K562 (cell line): Measurements from ENCODE around the gene NDP. TPM values are rescaled to one million over a fixed set of nuclear protein-coding genes. Genes with fewer than 3 reads are reported as not detected.

ENCODE experiments used
- ATAC-seq: fragments of 200-7000 bp; cut with Tn5 transposase; 3 replicates; pipeline ENCODE4 v1.9.1; 2020; ENCODE audit warnings: moderate library complexity
- BruUV-seq: library from RNA; stranded (reverse); fragments of 400-500 nt; replicated peaks from 2 replicates; lab custom pipeline; 2021; lab: Mats Ljungman, UMichigan
- CTCF ChIA-PET: fragments of 300-600 bp; formaldehyde crosslinking; extraction: SDS; loops from one replicate; lab custom pipeline; 2021; ENCODE audit warnings: low intra/inter-chr PET ratio; lab: Yijun Ruan, JAX
- POLR2A ChIA-PET: fragments of 300-600, 350-650 bp; sonication (Branson Sonifier 250); formaldehyde crosslinking; extraction: SDS; loops from one replicate; lab custom pipeline; 2021; ENCODE audit warnings: antibody characterized with exemption, inconsistent platforms; lab: Yijun Ruan, JAX
- DNase-seq, 4 experiments: peaks; one replicate each; pipeline versions ENCODE4 v3.0.0 to v3.0.0-alpha.2; 2011 to 2018; ENCODE audit warnings: low spot score in 3 of 4, mixed read lengths in 3 of 4; ENCODE audit errors: extremely low read depth in 1 of 4
- FAIRE-seq: peaks from 2 replicates; lab custom pipeline; 2011; peaks lifted over from hg19 to GRCh38; lab: Jason Lieb, UNC
- H2AFZ ChIP-seq: 2 replicates; pipeline ENCODE4 v1.6.0; 2011; ENCODE audit warnings: low read depth, low read length, control low read depth, inconsistent platforms
- H3K27ac ChIP-seq: fragments of 200-600 bp; 3 replicates; pipeline ENCODE4 v1.8.0; 2011; ENCODE audit warnings: low read depth, mild to moderate bottlenecking, control low read depth, inconsistent platforms, low read length, moderate library complexity, mixed read lengths; ENCODE audit errors: extremely low read depth
- H3K27me3 ChIP-seq, 2 experiments: fragments of 300-600 bp in 1 of 2; 2 replicates in 1 of 2; 3 replicates in 1 of 2; pipeline versions ENCODE4 v1.6.0 to v1.8.0; 2011; ENCODE audit warnings: inconsistent platforms in 2 of 2, low read length in 2 of 2, mild to moderate bottlenecking in 1 of 2, mixed read lengths in 1 of 2, moderate library complexity in 1 of 2; ENCODE audit not compliant: control insufficient read depth in 2 of 2, insufficient read depth in 2 of 2
- H3K36me3 ChIP-seq: fragments of 300-600 bp; 3 replicates; pipeline ENCODE4 v1.8.0; 2011; ENCODE audit warnings: mild to moderate bottlenecking, low read length, inconsistent platforms; ENCODE audit not compliant: control insufficient read depth, insufficient read depth
- H3K4me1 ChIP-seq, 2 experiments: fragments of 200-600 bp in 1 of 2; replicated peaks in 1 of 2; 2 replicates in 1 of 2; 3 replicates in 1 of 2; pipeline versions ENCODE4 v1.5.1 to v1.8.0; 2011; ENCODE audit warnings: inconsistent platforms in 2 of 2, low read length in 2 of 2, mild to moderate bottlenecking in 1 of 2, mixed read lengths in 1 of 2, moderate library complexity in 1 of 2; ENCODE audit not compliant: control insufficient read depth in 2 of 2, insufficient read depth in 2 of 2
- H3K4me2 ChIP-seq: 2 replicates; pipeline ENCODE4 v1.6.1; 2011; ENCODE audit warnings: low read length, control low read depth, inconsistent platforms, mixed read lengths; ENCODE audit not compliant: insufficient read depth
- H3K4me3 ChIP-seq: fragments of 200-600 bp; sonication (generic), shearing (Covaris generic); 2 replicates; pipeline ENCODE4 v1.5.1; 2016; ENCODE audit warnings: control low read depth, inconsistent platforms
- H3K79me2 ChIP-seq: fragments of 200-600 bp; 3 replicates; pipeline ENCODE4 v1.8.0; 2011; ENCODE audit warnings: low read length, inconsistent platforms; ENCODE audit not compliant: control insufficient read depth, insufficient read depth
- H3K9ac ChIP-seq, 2 experiments: 2 replicates each; pipeline versions ENCODE4 v1.6.0 to v1.6.1; 2011; ENCODE audit warnings: low read depth in 2 of 2, low read length in 2 of 2, control low read depth in 1 of 2, inconsistent platforms in 1 of 2, mild to moderate bottlenecking in 1 of 2, mixed read lengths in 1 of 2; ENCODE audit not compliant: insufficient read depth in 1 of 2
- H3K9me1 ChIP-seq: one replicate; pipeline ENCODE4 v1.6.0; 2011; ENCODE audit warnings: inconsistent platforms, mild to moderate bottlenecking, low read length, moderate library complexity; ENCODE audit not compliant: control insufficient read depth, insufficient read depth
- H3K9me3 ChIP-seq: replicated peaks from 2 replicates; pipeline ENCODE4 v1.5.1; 2011; ENCODE audit warnings: low read depth, low read length, inconsistent platforms; ENCODE audit not compliant: control insufficient read depth, insufficient read depth
- H4K20me1 ChIP-seq: replicated peaks from 2 replicates; pipeline ENCODE4 v1.6.1; 2011; ENCODE audit warnings: low read length, inconsistent platforms, mixed read lengths; ENCODE audit not compliant: control insufficient read depth, insufficient read depth
- BCOR ChIP-seq: fragments of 450-650 bp; IDR thresholded peaks from 2 replicates; pipeline ENCODE4 v1.6.1; 2016
- CHCHD3 ChIP-seq: fragments of 250-450 bp; sonication (Bioruptor Pico); IDR thresholded peaks from 2 replicates; pipeline ENCODE4 v2.1.2; 2022; ENCODE audit warnings: mild to moderate bottlenecking
- GTF2F1 ChIP-seq: IDR thresholded peaks from 2 replicates; pipeline ENCODE4 v1.6.1; 2011; ENCODE audit warnings: low read depth, low read length, improper control_type of control experiment
- SRSF1 ChIP-seq: fragments of 200-400 bp; formaldehyde crosslinking; IDR thresholded peaks from 2 replicates; pipeline ENCODE4 v1.6.1; 2017; ENCODE audit warnings: mild to moderate bottlenecking, low read depth, low read length, moderate library complexity
- TFE3 ChIP-seq: fragments of 450-650 bp; formaldehyde crosslinking; IDR thresholded peaks from 2 replicates; pipeline ENCODE4 v1.4.0; 2020; ENCODE audit warnings: mild to moderate bottlenecking, mixed read lengths
- ZFX ChIP-seq: sonication (generic); formaldehyde crosslinking; IDR thresholded peaks from 2 replicates; pipeline ENCODE4 v1.8.0; 2022; ENCODE audit warnings: mild to moderate bottlenecking, missing genetic modification reagents, moderate library complexity
- WGBS: fragments of 100-300 bp; shearing (Covaris generic); methylation state at CpG from one replicate; pipeline ENCODE4 v1.1.6; 2016; ENCODE audit warnings: low coverage, mixed read lengths; ENCODE audit not compliant: insufficient coverage; ENCODE audit errors: missing lambda C conversion rate; 5-methylcytosine and 5-hydroxymethylcytosine counted together
- in situ Hi-C: fragments of 300-500 bp; cut with MboI; formaldehyde crosslinking; loops from 4 replicates; pipeline ENCODE4 v1.15.0; 2018; ENCODE audit warnings: inconsistent platforms, mixed read lengths
- intact Hi-C: fragments of 100-400 bp; cut with micrococcal nuclease; formaldehyde crosslinking; loops from 2 replicates; pipeline ENCODE4 v1.14.2; 2022
- polyA plus RNA-seq, 8 experiments: library from polyadenylated mRNA; depleted of rRNA in 4 of 8; stranded (reverse) in 5 of 8; unstranded in 3 of 8; fragments of >200 nt; fragmentation: Nextera tagmentation in 2 of 8; fragmentation: Illumina TruSeq in 1 of 8; extraction: Ambion mirVana in 2 of 8; extraction: Trizol in 1 of 8; gene quantifications; 2 replicates each; pipeline versions ENCODE4 v1.2.1 to v1.2.3, GENCODE V29; 2011 to 2014; ENCODE audit warnings: inconsistent platforms in 1 of 8, missing spikeins in 1 of 8
- total RNA-seq, 7 experiments: library from RNA; depleted of rRNA in 6 of 7; stranded (reverse); fragments of >200 nt in 6 of 7; fragmentation: Illumina TruSeq in 2 of 7; extraction: Trizol in 2 of 7; gene quantifications; 2 replicates each; pipeline versions ENCODE4 v1.2.1 to v1.2.3, GENCODE V29; 2011 to 2021; ENCODE audit warnings: low replicate concordance in 1 of 7
- TF ChIP-seq, protein P1 (sequence below), 3 experiments: fragments of 200-800 bp in 1 of 3; fragments of 250-450 bp in 1 of 3; fragments of 450-650 bp in 1 of 3; sonication (Bioruptor Pico) in 1 of 3; sonication (Bioruptor generic) in 1 of 3; formaldehyde crosslinking in 1 of 3; IDR thresholded peaks; 2 replicates each; pipeline versions ENCODE4 v1.6.1 to v1.8.0; 2016 to 2022; ENCODE audit warnings: mild to moderate bottlenecking in 2 of 3, missing genetic modification characterization in 2 of 3, missing compliant biosample characterization in 1 of 3, moderate library complexity in 1 of 3

The NDP gene
- total and polyA plus RNA-seq, 9 of the 15 experiments (the other 6 are each of a cell fraction or from before 2014, with no cell fraction given): not detected

- 0% methylated on average over 2 of the region's 2 CpGs for WGBS
- TF ChIP-seq BCOR (no peak), CHCHD3 (CRISPR knock-in tag) (no peak), SRSF1 (no peak), TFE3 (CRISPR knock-in tag) (no peak), ZFX (CRISPR knock-in tag) (no peak), GTF2F1 (no peak)
- TF ChIP-seq, protein P1, sequence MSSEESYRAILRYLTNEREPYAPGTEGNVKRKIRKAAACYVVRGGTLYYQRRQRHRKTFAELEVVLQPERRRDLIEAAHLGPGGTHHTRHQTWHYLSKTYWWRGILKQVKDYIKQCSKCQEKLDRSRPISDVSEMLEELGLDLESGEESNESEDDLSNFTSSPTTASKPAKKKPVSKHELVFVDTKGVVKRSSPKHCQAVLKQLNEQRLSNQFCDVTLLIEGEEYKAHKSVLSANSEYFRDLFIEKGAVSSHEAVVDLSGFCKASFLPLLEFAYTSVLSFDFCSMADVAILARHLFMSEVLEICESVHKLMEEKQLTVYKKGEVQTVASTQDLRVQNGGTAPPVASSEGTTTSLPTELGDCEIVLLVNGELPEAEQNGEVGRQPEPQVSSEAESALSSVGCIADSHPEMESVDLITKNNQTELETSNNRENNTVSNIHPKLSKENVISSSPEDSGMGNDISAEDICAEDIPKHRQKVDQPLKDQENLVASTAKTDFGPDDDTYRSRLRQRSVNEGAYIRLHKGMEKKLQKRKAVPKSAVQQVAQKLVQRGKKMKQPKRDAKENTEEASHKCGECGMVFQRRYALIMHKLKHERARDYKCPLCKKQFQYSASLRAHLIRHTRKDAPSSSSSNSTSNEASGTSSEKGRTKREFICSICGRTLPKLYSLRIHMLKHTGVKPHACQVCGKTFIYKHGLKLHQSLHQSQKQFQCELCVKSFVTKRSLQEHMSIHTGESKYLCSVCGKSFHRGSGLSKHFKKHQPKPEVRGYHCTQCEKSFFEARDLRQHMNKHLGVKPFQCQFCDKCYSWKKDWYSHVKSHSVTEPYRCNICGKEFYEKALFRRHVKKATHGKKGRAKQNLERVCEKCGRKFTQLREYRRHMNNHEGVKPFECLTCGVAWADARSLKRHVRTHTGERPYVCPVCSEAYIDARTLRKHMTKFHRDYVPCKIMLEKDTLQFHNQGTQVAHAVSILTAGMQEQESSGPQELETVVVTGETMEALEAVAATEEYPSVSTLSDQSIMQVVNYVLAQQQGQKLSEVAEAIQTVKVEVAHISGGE (CRISPR knock-in tag; IDR thresholded peaks at IDR 0.05): no peak
- DNase-seq (no peak), FAIRE-seq (no peak), ATAC-seq (no peak)
- intact Hi-C loops: no loop called here
- H3K9ac ChIP-seq: no peak overlapping the region
- H3K27ac ChIP-seq: no peak overlapping the region
- in situ Hi-C loops: no loop called here
- ChIA-PET CTCF (no interaction called here), POLR2A (no interaction called here)
- H3K4me1 ChIP-seq: no peaks in the 10 kb centered on the region
- H3K9me3 ChIP-seq: no peaks in the 10 kb centered on the region
- no peak overlapping the region for H3K4me2 ChIP-seq
- no TSS peak for BruUV-seq
- no peaks in the 10 kb centered on the region for H4K20me1 ChIP-seq
- H3K79me2 ChIP-seq: no peaks in the 10 kb centered on the region
- no peaks in the 10 kb centered on the region for H3K9me1 ChIP-seq
- H3K4me3 ChIP-seq: no peak overlapping the region
- H3K36me3 ChIP-seq: no peaks in the 10 kb centered on the region
- H2AFZ ChIP-seq: no peak overlapping the region
- no peaks in the 10 kb centered on the region for H3K27me3 ChIP-seq
Observed at GRCh38 chrX:44020693-44021092, 47.5 kb upstream of the NDP start.
